Measurements from ENCODE around the gene IDI2. TPM values are rescaled to one million over a fixed set of nuclear protein-coding genes. Genes with fewer than 3 reads are reported as not detected.

Gene IDI2
- total RNA-seq, 1 donor, result not detected

GRCh38 chr10:1045415-1045814, 19.8 kb upstream of the IDI2 start:
- no peaks in the 10 kb centered on the region for H3K9me3 ChIP-seq (ENCODE audit: low read depth, low read length)
- no peak overlapping the region for H3K4me2 ChIP-seq (ENCODE audit: insufficient read depth, low read length)
- H3K36me3 ChIP-seq (ENCODE audit: insufficient read depth, low read length), result peaks cover 26% of the 10 kb centered on the region
- DNase-seq (ENCODE audit: insufficient read length, low spot score, missing footprints), result no peak
- no peaks in the 10 kb centered on the region for H3K27me3 ChIP-seq (ENCODE audit: insufficient read depth, low read length)
- no peak for TF ChIP-seq CTCF (IDR thresholded peaks at IDR 0.05; ENCODE audit: extremely low read depth, low read depth, low read length)
- H2AFZ ChIP-seq (ENCODE audit: low read length), result no peak overlapping the region
- H3K27ac ChIP-seq (ENCODE audit: low read depth, low read length), result no peak overlapping the region
- peaks cover 10% of the 10 kb centered on the region for H3K4me1 ChIP-seq (ENCODE audit: insufficient read depth, low read length)
- peaks cover 49% of the 10 kb centered on the region for H3K79me2 ChIP-seq (ENCODE audit: insufficient read depth, low read length)
- H3K4me3 ChIP-seq (ENCODE audit: insufficient read depth, low read length), result no peak overlapping the region
- peaks cover 24% of the 10 kb centered on the region for H4K20me1 ChIP-seq (ENCODE audit: insufficient read depth, low read length)

- TF ChIP-seq CTCF (IDR thresholded peaks at IDR 0.05; ENCODE audit: extremely low read depth, low read depth, low read length), result no peak
- Histone ChIP-seq H3K4me1 (ENCODE audit: insufficient read depth, low read length) (peaks cover 6% of the 10 kb centered on the region), H2AFZ (ENCODE audit: low read length) (no peak overlapping the region), H3K9me3 (ENCODE audit: low read depth, low read length) (no peaks in the 10 kb centered on the region), H3K4me2 (ENCODE audit: insufficient read depth, low read length) (no peak overlapping the region), H3K36me3 (ENCODE audit: insufficient read depth, low read length) (peaks cover 31% of the 10 kb centered on the region), H3K27me3 (ENCODE audit: insufficient read depth, low read length) (no peaks in the 10 kb centered on the region), H4K20me1 (ENCODE audit: insufficient read depth, low read length) (peaks cover 24% of the 10 kb centered on the region), H3K4me3 (ENCODE audit: insufficient read depth, low read length) (no peak overlapping the region), H3K79me2 (ENCODE audit: insufficient read depth, low read length) (peaks cover 48% of the 10 kb centered on the region), H3K27ac (ENCODE audit: low read depth, low read length) (no peak overlapping the region)
- no peak for DNase-seq (ENCODE audit: insufficient read length, low spot score, missing footprints)
Observed at GRCh38 chr10:1044964-1045363, 19.3 kb upstream of the IDI2 start.

- no peak for TF ChIP-seq CTCF (IDR thresholded peaks at IDR 0.05; ENCODE audit: extremely low read depth, low read depth, low read length)
- H3K27ac ChIP-seq (ENCODE audit: low read depth, low read length), result no peak overlapping the region
- no peak overlapping the region for H3K4me3 ChIP-seq (ENCODE audit: insufficient read depth, low read length)
- H3K79me2 ChIP-seq (ENCODE audit: insufficient read depth, low read length), result peaks cover 48% of the 10 kb centered on the region
- H4K20me1 ChIP-seq (ENCODE audit: insufficient read depth, low read length), result peaks cover 24% of the 10 kb centered on the region
- peaks cover 6% of the 10 kb centered on the region for H3K4me1 ChIP-seq (ENCODE audit: insufficient read depth, low read length)
- DNase-seq (ENCODE audit: insufficient read length, low spot score, missing footprints), result no peak
- H3K36me3 ChIP-seq (ENCODE audit: insufficient read depth, low read length), result peaks cover 33% of the 10 kb centered on the region
- no peak overlapping the region for H3K4me2 ChIP-seq (ENCODE audit: insufficient read depth, low read length)
- no peaks in the 10 kb centered on the region for H3K27me3 ChIP-seq (ENCODE audit: insufficient read depth, low read length)
- H2AFZ ChIP-seq (ENCODE audit: low read length), result no peak overlapping the region
- no peaks in the 10 kb centered on the region for H3K9me3 ChIP-seq (ENCODE audit: low read depth, low read length)
Observed at GRCh38 chr10:1044146-1044545, 18.5 kb upstream of the IDI2 start.

GRCh38 chr10:1043532-1043995, 17.9 kb upstream of the IDI2 start:
- Histone ChIP-seq H3K36me3 (ENCODE audit: insufficient read depth, low read length) (peaks cover 33% of the 10 kb centered on the region), H3K79me2 (ENCODE audit: insufficient read depth, low read length) (peaks cover 48% of the 10 kb centered on the region), H2AFZ (ENCODE audit: low read length) (no peak overlapping the region), H3K27me3 (ENCODE audit: insufficient read depth, low read length) (no peaks in the 10 kb centered on the region), H3K9me3 (ENCODE audit: low read depth, low read length) (no peaks in the 10 kb centered on the region), H3K4me3 (ENCODE audit: insufficient read depth, low read length) (no peak overlapping the region), H3K4me2 (ENCODE audit: insufficient read depth, low read length) (no peak overlapping the region), H4K20me1 (ENCODE audit: insufficient read depth, low read length) (peaks cover 24% of the 10 kb centered on the region), H3K27ac (ENCODE audit: low read depth, low read length) (no peak overlapping the region), H3K4me1 (ENCODE audit: insufficient read depth, low read length) (peaks cover 6% of the 10 kb centered on the region)
- no peak for DNase-seq (ENCODE audit: insufficient read length, low spot score, missing footprints)
- TF ChIP-seq CTCF (IDR thresholded peaks at IDR 0.05; ENCODE audit: extremely low read depth, low read depth, low read length), result no peak
